ENCODE measurements around the gene AK1. TPM values are rescaled to one million over a fixed set of nuclear protein-coding genes. Genes with fewer than 3 reads are reported as not detected.
A peak's percentile ranks its signal among the peaks of the same experiment; 100 is the strongest.
"Not testable (repeated sequence)": the region's sequence is repeated elsewhere in the genome, so short reads cannot be mapped to it uniquely, and the experiment has no call there.

The AK1 gene
- total RNA-seq, 1 donor from 2014 or later = 56.4 TPM

- Histone ChIP-seq H3K27me3 (ENCODE audit: control insufficient read depth, insufficient read depth, low read length) (no peaks in the 10 kb centered on the region), H3K4me3 (ENCODE audit: low read depth, low read length) (no peak overlapping the region), H3K36me3 (ENCODE audit: control insufficient read depth, insufficient read depth, low read length) (no peaks in the 10 kb centered on the region)
- TF ChIP-seq CTCF (IDR thresholded peaks at IDR 0.05; ENCODE audit: insufficient read depth, low read length, poor library complexity, severe bottlenecking) = no peak
- DNase-seq (ENCODE audit: low read depth) = no peak
Measured at GRCh38 chr9:127847178-127847510, 30.3 kb downstream of the AK1 start.

- DNase-seq (ENCODE audit: low read depth) = no peak
- Histone ChIP-seq H3K27me3 (ENCODE audit: control insufficient read depth, insufficient read depth, low read length) (no peaks in the 10 kb centered on the region), H3K36me3 (ENCODE audit: control insufficient read depth, insufficient read depth, low read length) (no peaks in the 10 kb centered on the region), H3K4me3 (ENCODE audit: low read depth, low read length) (no peak overlapping the region)
- TF ChIP-seq CTCF (IDR thresholded peaks at IDR 0.05; ENCODE audit: insufficient read depth, low read length, poor library complexity, severe bottlenecking) = no peak
Measured at GRCh38 chr9:127846443-127847177, 30.9 kb downstream of the AK1 start.

GRCh38 chr9:127845619-127846018, 31.9 kb downstream of the AK1 start:
- H3K27me3 ChIP-seq (ENCODE audit: control insufficient read depth, insufficient read depth, low read length); H3K36me3 ChIP-seq (ENCODE audit: control insufficient read depth, insufficient read depth, low read length); DNase-seq (ENCODE audit: low read depth); H3K4me3 ChIP-seq (ENCODE audit: low read depth, low read length): not testable (repeated sequence)

GRCh38 chr9:127844821-127845359, 32.6 kb downstream of the AK1 start:
- Histone ChIP-seq H3K36me3 (ENCODE audit: control insufficient read depth, insufficient read depth, low read length) (no peaks in the 10 kb centered on the region), H3K4me3 (ENCODE audit: low read depth, low read length) (no peak overlapping the region), H3K27me3 (ENCODE audit: control insufficient read depth, insufficient read depth, low read length) (no peaks in the 10 kb centered on the region)
- no peak for TF ChIP-seq CTCF (IDR thresholded peaks at IDR 0.05; ENCODE audit: insufficient read depth, low read length, poor library complexity, severe bottlenecking)
- no peak for DNase-seq (ENCODE audit: low read depth)

GRCh38 chr9:127841087-127841835, 36.2 kb downstream of the AK1 start:
- H3K4me3 ChIP-seq (ENCODE audit: low read depth, low read length) = no peak overlapping the region
- no peaks in the 10 kb centered on the region for H3K27me3 ChIP-seq (ENCODE audit: control insufficient read depth, insufficient read depth, low read length)
- DNase-seq (ENCODE audit: low read depth) = no peak
- H3K36me3 ChIP-seq (ENCODE audit: control insufficient read depth, insufficient read depth, low read length) = no peaks in the 10 kb centered on the region
- no peak for TF ChIP-seq CTCF (IDR thresholded peaks at IDR 0.05; ENCODE audit: insufficient read depth, low read length, poor library complexity, severe bottlenecking)

- DNase-seq (ENCODE audit: low read depth) = peak; percentile 75
- TF ChIP-seq CTCF (IDR thresholded peaks at IDR 0.05; ENCODE audit: insufficient read depth, low read length, poor library complexity, severe bottlenecking) = no peak
- Histone ChIP-seq H3K27me3 (ENCODE audit: control insufficient read depth, insufficient read depth, low read length) (no peaks in the 10 kb centered on the region), H3K4me3 (ENCODE audit: low read depth, low read length) (no peak overlapping the region), H3K36me3 (ENCODE audit: control insufficient read depth, insufficient read depth, low read length) (no peaks in the 10 kb centered on the region)
Measured at GRCh38 chr9:127838375-127839078, 38.9 kb downstream of the AK1 start.

Measured in kidney epithelial cell (primary cell).